ENCODE measurements around the gene C2CD4C.

Gene C2CD4C

GRCh38 chr19:376111-376470 lies 32.9 kb downstream of the C2CD4C start:
- no peak for TF ChIP-seq CTCF (IDR thresholded peaks at IDR 0.05)

GRCh38 chr19:375395-376110 lies 33.4 kb downstream of the C2CD4C start:
- no peak for TF ChIP-seq CTCF (IDR thresholded peaks at IDR 0.05)

GRCh38 chr19:374886-375235 lies 34.1 kb downstream of the C2CD4C start:
- no peak for TF ChIP-seq CTCF (IDR thresholded peaks at IDR 0.05)

GRCh38 chr19:374183-374885 lies 34.6 kb downstream of the C2CD4C start:
- no peak for TF ChIP-seq CTCF (IDR thresholded peaks at IDR 0.05)

GRCh38 chr19:373391-374182 lies 35.4 kb downstream of the C2CD4C start:
- TF ChIP-seq CTCF (IDR thresholded peaks at IDR 0.05) = no peak

GRCh38 chr19:372306-372890 lies 36.5 kb downstream of the C2CD4C start:
- TF ChIP-seq CTCF (IDR thresholded peaks at IDR 0.05) = no peak

GRCh38 chr19:371501-372168 lies 37.3 kb downstream of the C2CD4C start:
- TF ChIP-seq CTCF (IDR thresholded peaks at IDR 0.05) = no peak
